ENCODE data around the gene NUTF2.

Gene NUTF2

DNA sequence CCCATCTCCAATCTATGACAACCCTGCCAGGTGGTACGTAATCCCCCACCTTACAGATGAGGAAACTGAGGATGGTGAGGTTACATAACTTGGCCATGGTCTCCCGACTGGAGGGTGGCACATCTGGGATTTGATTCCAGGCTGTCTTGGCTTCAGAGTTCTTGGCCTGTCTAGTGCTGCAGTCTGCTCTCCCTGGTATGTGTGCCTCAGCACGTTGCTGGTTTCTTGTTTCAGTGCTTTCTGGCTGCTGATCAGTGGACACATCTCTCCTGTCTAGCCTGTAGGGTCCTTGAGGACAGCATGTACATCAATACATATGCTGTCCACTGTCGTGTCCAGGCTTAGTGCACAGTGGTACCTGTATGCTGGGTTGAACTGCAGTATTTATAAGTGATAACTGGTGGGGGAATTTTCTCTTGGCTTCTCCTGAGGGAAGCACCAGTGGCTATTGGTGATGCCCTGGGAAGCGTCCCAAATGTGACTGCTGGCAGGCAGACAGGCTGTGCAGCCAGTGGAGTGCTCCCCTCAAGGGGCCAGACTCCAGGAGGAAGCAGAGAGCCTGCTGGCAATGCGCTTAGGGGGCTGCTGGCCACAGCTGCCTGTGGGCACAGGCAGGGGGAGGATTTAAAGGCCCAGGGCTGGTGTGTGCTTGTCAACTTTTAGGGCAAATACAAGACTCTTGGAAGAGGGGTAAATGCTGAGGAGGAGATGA is 70.6 kb downstream of the NUTF2 start:
- H3K36me3 Mint-ChIP-seq (ENCODE audit: low read depth): peaks cover 86% of the 10 kb centered on the region
- H3K4me3 Mint-ChIP-seq: no peak overlapping the region
- no peaks in the 10 kb centered on the region for H3K9me3 Mint-ChIP-seq
- no peak overlapping the region for H3K27ac Mint-ChIP-seq
- intact Hi-C loops (cut with micrococcal nuclease): no loop called here
- H3K27me3 Mint-ChIP-seq: no peaks in the 10 kb centered on the region
- peaks cover 24% of the 10 kb centered on the region for H3K4me1 Mint-ChIP-seq (ENCODE audit: low read depth)

DNA sequence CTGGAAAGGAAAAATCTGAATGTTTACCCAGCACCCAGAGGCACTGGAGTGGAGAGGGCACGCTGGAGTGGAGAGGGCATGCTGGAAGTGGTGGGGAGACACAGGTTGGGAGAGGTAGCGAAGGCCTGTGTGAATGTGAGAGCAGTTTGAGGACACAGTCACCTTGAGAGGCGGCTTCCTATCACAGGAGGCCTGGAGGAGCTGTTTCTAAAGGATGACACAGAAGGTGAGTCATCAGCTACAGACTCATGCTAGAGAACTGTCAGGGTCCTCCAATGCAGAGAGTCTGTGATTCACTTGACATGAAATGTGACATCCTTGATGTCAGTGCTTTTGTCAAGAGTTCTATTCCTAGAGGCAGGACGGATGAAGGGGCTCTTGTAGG is 71.1 kb downstream of the NUTF2 start:
- Mint-ChIP-seq H3K27ac (no peak overlapping the region), H3K4me1 (ENCODE audit: low read depth) (peaks cover 30% of the 10 kb centered on the region), H3K36me3 (ENCODE audit: low read depth) (peaks cover 91% of the 10 kb centered on the region), H3K4me3 (no peak overlapping the region), H3K9me3 (no peaks in the 10 kb centered on the region), H3K27me3 (no peaks in the 10 kb centered on the region)
- intact Hi-C loops (cut with micrococcal nuclease): no loop called here

DNA sequence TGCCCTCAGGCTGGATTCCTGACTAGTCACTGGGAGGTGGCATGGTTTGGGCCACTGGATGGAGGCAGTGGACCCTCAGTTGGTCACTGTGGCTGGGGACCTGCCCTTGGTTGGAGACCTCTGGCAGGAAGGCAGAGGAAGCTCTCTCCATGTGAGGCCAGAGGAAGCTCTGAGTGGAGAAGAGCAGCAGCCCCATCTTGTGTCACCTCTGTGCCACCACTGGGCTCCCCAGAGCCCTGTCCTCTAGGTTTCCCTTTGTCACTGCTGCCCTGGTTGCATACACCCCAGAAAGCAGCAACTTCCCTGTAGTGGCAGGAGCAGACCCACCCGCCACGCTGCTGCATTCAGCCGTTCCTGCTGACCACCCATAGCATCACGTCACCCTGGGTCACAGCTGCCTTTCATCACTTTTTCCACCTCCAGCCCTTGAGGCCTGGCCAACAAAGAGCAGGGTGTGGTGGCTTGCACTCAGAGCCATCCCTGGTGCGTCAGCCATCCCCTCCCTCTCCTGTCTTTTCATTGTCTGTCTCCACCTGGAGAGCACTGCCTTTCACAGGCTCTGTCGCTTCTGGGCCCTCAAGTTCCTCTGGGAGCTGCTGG is 73.0 kb downstream of the NUTF2 start:
- Mint-ChIP-seq H3K27ac (no peak overlapping the region), H3K36me3 (ENCODE audit: low read depth) (peaks cover 96% of the 10 kb centered on the region)
- intact Hi-C loops (cut with micrococcal nuclease): no loop called here

More for the DNA sequence above, 73.0 kb downstream of the NUTF2 start:
- H3K4me1 Mint-ChIP-seq (ENCODE audit: low read depth): peaks cover 31% of the 10 kb centered on the region
- H3K9me3 Mint-ChIP-seq: no peaks in the 10 kb centered on the region
- no peak overlapping the region for H3K4me3 Mint-ChIP-seq
- H3K27me3 Mint-ChIP-seq: no peaks in the 10 kb centered on the region
